Choroid plexus epithelial cell (primary cell): ENCODE results near the gene FGF1.

Experiments used
- DNase-seq: peaks from one replicate; pipeline ENCODE4 v3.0.0-alpha.2; 2010; ENCODE audit warnings: low read depth
- H3K4me3 ChIP-seq: 2 replicates; pipeline ENCODE4 v1.5.1; 2011; ENCODE audit warnings: low read depth, mild to moderate bottlenecking, control low read depth, low read length, moderate library complexity
- CTCF ChIP-seq: conservative IDR thresholded peaks from 2 replicates; pipeline ENCODE4 v1.5.1; 2011; ENCODE audit warnings: low read depth, mild to moderate bottlenecking, control low read depth, inconsistent platforms, low read length, moderate library complexity

The FGF1 gene

DNA sequence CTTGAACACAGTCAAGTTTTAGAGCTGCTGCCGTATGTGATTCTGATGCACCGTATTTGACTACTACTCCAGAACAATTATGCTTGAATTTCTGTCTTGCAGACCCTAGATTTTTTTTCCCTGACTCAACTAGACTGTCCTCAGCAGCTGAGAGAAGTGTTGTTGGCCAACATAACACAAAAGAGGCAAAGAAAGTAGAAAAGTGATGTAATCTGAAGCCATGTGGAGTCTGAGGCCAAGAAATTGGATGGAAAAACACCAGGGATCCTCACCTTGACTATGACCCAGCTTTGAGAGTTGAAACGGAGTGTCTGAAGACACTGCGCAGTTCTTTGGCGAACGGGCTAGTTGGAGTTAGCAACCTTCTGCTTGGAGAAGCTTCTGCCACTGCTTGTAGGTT, 36.3 kb upstream of the FGF1 start:
- H3K4me3 ChIP-seq: no peak overlapping the region
- no peak for TF ChIP-seq CTCF
- peak; percentile 77 for DNase-seq

- DNase-seq: no peak
- TF ChIP-seq CTCF: no peak
- no peak overlapping the region for H3K4me3 ChIP-seq
Observed at GRCh38 chr5:142720641-142721271, 34.9 kb upstream of the FGF1 start.

GRCh38 chr5:142719836-142720370, 34.0 kb upstream of the FGF1 start:
- no peak for DNase-seq
- TF ChIP-seq CTCF: no peak
- H3K4me3 ChIP-seq: no peak overlapping the region

- no peak overlapping the region for H3K4me3 ChIP-seq
- peak; percentile 95 for TF ChIP-seq CTCF
- DNase-seq: peak; percentile 86
Observed at GRCh38 chr5:142717582-142718215, 31.8 kb upstream of the FGF1 start.

- TF ChIP-seq CTCF: peak; percentile 86
- DNase-seq: peak; percentile 79
- no peak overlapping the region for H3K4me3 ChIP-seq
Observed at GRCh38 chr5:142716963-142717362, 31.1 kb upstream of the FGF1 start.

- no peak for DNase-seq
- no peak overlapping the region for H3K4me3 ChIP-seq
- no peak for TF ChIP-seq CTCF
Observed at GRCh38 chr5:142715291-142715690, 29.4 kb upstream of the FGF1 start.
